MM.1S (cell line): ENCODE results near the gene MMP15.

Experiments used
- DNase-seq: peaks from one replicate; pipeline ENCODE4 v3.0.0-alpha.2; 2015
- H2AFZ ChIP-seq: fragments of 300-600 bp; sonication (generic); 2 replicates; pipeline ENCODE4 v1.6.0; 2016; ENCODE audit warnings: antibody characterized with exemption, low read length
- H3F3A ChIP-seq: fragments of 300-600 bp; sonication (generic); 2 replicates; pipeline ENCODE4 v1.6.1; 2016; ENCODE audit warnings: mild to moderate bottlenecking, antibody characterized with exemption, low read length, moderate library complexity, mixed read lengths; ENCODE audit not compliant: insufficient read depth
- H3K27ac ChIP-seq: fragments of 300-600 bp; sonication (generic); 2 replicates; pipeline ENCODE4 v1.5.1; 2016; ENCODE audit warnings: mild to moderate bottlenecking, low read length
- H3K27me3 ChIP-seq: fragments of 300-600 bp; sonication (generic); replicated peaks from 2 replicates; pipeline ENCODE4 v1.6.0; 2016; ENCODE audit warnings: low read length; ENCODE audit not compliant: insufficient read depth
- H3K36me3 ChIP-seq: fragments of 300-600 bp; sonication (generic); replicated peaks from 2 replicates; pipeline ENCODE4 v1.6.1; 2016; ENCODE audit warnings: mild to moderate bottlenecking, low read length, mixed read lengths; ENCODE audit not compliant: insufficient read depth
- H3K4me1 ChIP-seq: fragments of 300-600 bp; sonication (generic); 2 replicates; pipeline ENCODE4 v1.6.1; 2016; ENCODE audit warnings: low read length, mixed read lengths
- H3K4me2 ChIP-seq: fragments of 300-600 bp; sonication (generic); 2 replicates; pipeline ENCODE4 v1.6.0; 2016; ENCODE audit warnings: low read depth, low read length
- H3K4me3 ChIP-seq: fragments of 300-600 bp; sonication (generic); 2 replicates; pipeline ENCODE4 v1.5.1; 2016; ENCODE audit warnings: low read length, mixed read lengths
- H3K79me2 ChIP-seq: fragments of 300-600 bp; sonication (generic); 2 replicates; pipeline ENCODE4 v1.6.1; 2016; ENCODE audit warnings: mixed run types, low read length, mixed read lengths
- H3K9ac ChIP-seq: fragments of 300-600 bp; sonication (generic); 2 replicates; pipeline ENCODE4 v1.6.1; 2016; ENCODE audit warnings: low read length, mixed read lengths
- H3K9me2 ChIP-seq: fragments of 300-600 bp; sonication (generic); replicated peaks from 2 replicates; pipeline ENCODE4 v1.6.1; 2016; ENCODE audit warnings: mild to moderate bottlenecking, low read length, mixed read lengths; ENCODE audit not compliant: insufficient read depth
- H3K9me3 ChIP-seq: fragments of 300-600 bp; sonication (generic); replicated peaks from 2 replicates; pipeline ENCODE4 v1.6.1; 2016; ENCODE audit warnings: mild to moderate bottlenecking, low read length, mixed read lengths; ENCODE audit not compliant: insufficient read depth
- H4K20me1 ChIP-seq: fragments of 300-600 bp; sonication (generic); 2 replicates; pipeline ENCODE4 v1.6.1; 2016; ENCODE audit warnings: mild to moderate bottlenecking, low read length, moderate library complexity, mixed read lengths; ENCODE audit not compliant: insufficient read depth
- EZH2 ChIP-seq: fragments of 300-600 bp; sonication (generic); optimal IDR thresholded peaks from 2 replicates; pipeline ENCODE3; 2017; ENCODE audit warnings: low read depth, mild to moderate bottlenecking, antibody characterized with exemption, low read length, mixed read lengths
- EZH2phosphoT487 ChIP-seq: fragments of 300-600 bp; sonication (generic); IDR thresholded peaks from 2 replicates; pipeline ENCODE4 v1.6.1; 2018; ENCODE audit warnings: antibody characterized with exemption, low read length
- TF ChIP-seq, protein P1 (sequence below): fragments of 300-600 bp; sonication (generic); IDR thresholded peaks from 2 replicates; pipeline ENCODE4 v1.5.1; 2016; ENCODE audit warnings: antibody characterized with exemption, low read length, mixed read lengths

The MMP15 gene

GRCh38 chr16:57979006-57979585, 46.5 kb upstream of the MMP15 start:
- Histone ChIP-seq H3K27ac (no peak overlapping the region), H3K4me2 (no peak overlapping the region), H3F3A (no peaks in the 10 kb centered on the region), H3K9me3 (no peaks in the 10 kb centered on the region), H3K9ac (no peak overlapping the region), H3K4me1 (no peaks in the 10 kb centered on the region), H4K20me1 (no peaks in the 10 kb centered on the region), H2AFZ (no peak overlapping the region), H3K36me3 (no peaks in the 10 kb centered on the region), H3K9me2 (no peaks in the 10 kb centered on the region), H3K79me2 (no peaks in the 10 kb centered on the region), H3K4me3 (no peak overlapping the region), H3K27me3 (no peaks in the 10 kb centered on the region)
- TF ChIP-seq, protein P1, sequence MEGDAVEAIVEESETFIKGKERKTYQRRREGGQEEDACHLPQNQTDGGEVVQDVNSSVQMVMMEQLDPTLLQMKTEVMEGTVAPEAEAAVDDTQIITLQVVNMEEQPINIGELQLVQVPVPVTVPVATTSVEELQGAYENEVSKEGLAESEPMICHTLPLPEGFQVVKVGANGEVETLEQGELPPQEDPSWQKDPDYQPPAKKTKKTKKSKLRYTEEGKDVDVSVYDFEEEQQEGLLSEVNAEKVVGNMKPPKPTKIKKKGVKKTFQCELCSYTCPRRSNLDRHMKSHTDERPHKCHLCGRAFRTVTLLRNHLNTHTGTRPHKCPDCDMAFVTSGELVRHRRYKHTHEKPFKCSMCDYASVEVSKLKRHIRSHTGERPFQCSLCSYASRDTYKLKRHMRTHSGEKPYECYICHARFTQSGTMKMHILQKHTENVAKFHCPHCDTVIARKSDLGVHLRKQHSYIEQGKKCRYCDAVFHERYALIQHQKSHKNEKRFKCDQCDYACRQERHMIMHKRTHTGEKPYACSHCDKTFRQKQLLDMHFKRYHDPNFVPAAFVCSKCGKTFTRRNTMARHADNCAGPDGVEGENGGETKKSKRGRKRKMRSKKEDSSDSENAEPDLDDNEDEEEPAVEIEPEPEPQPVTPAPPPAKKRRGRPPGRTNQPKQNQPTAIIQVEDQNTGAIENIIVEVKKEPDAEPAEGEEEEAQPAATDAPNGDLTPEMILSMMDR, result no peak
- DNase-seq, result no peak

GRCh38 chr16:57981636-57982035, 43.9 kb upstream of the MMP15 start:
- Histone ChIP-seq H3K9me3 (no peaks in the 10 kb centered on the region), H3K27ac (no peak overlapping the region)
- no peak for TF ChIP-seq EZH2phosphoT487
- TF ChIP-seq, protein P1, result no peak
- no peak for TF ChIP-seq EZH2

GRCh38 chr16:57982385-57982784, 43.2 kb upstream of the MMP15 start:
- Histone ChIP-seq H4K20me1 (no peaks in the 10 kb centered on the region), H3F3A (no peaks in the 10 kb centered on the region), H3K79me2 (no peaks in the 10 kb centered on the region), H3K27ac (no peak overlapping the region), H2AFZ (no peak overlapping the region), H3K36me3 (no peaks in the 10 kb centered on the region), H3K9ac (no peak overlapping the region), H3K4me1 (no peaks in the 10 kb centered on the region), H3K27me3 (no peaks in the 10 kb centered on the region), H3K4me2 (no peak overlapping the region), H3K9me2 (no peaks in the 10 kb centered on the region), H3K9me3 (no peaks in the 10 kb centered on the region), H3K4me3 (no peak overlapping the region)
- TF ChIP-seq EZH2 (no peak), EZH2phosphoT487 (no peak)
- TF ChIP-seq, protein P1, result no peak
- DNase-seq, result no peak

More at GRCh38 chr16:57981636-57982035, 43.9 kb upstream of the MMP15 start:
- no peaks in the 10 kb centered on the region for H4K20me1 ChIP-seq
- H3K4me1 ChIP-seq, result no peaks in the 10 kb centered on the region
- no peak overlapping the region for H2AFZ ChIP-seq
- H3K9ac ChIP-seq, result no peak overlapping the region
- no peaks in the 10 kb centered on the region for H3K36me3 ChIP-seq
- no peak overlapping the region for H3K4me2 ChIP-seq
- H3K79me2 ChIP-seq, result no peaks in the 10 kb centered on the region
- H3F3A ChIP-seq, result no peaks in the 10 kb centered on the region
- H3K4me3 ChIP-seq, result no peak overlapping the region
- no peaks in the 10 kb centered on the region for H3K9me2 ChIP-seq
- DNase-seq, result no peak
- no peaks in the 10 kb centered on the region for H3K27me3 ChIP-seq
